Measurements from ENCODE around the gene FGD6. TPM values are rescaled to one million over a fixed set of nuclear protein-coding genes. Genes with fewer than 3 reads are reported as not detected.

FGD6 gene
- total RNA-seq, 1 experiment from 2014 or later: 18.2 TPM

- ATAC-seq: no peak
- no TSS peak for BruUV-seq (replicated peaks)
These were observed 85.5 kb downstream of the FGD6 start for GRCh38 chr12:95131589-95132340.

GRCh38 chr12:95130096-95130495 lies 87.2 kb downstream of the FGD6 start:
- H3K4me2 ChIP-seq (ENCODE audit: low read length): no peak overlapping the region
- H3K9me3 ChIP-seq (ENCODE audit: control insufficient read depth in 1 of 2, insufficient read depth in 1 of 2, low read depth in 1 of 2, low read length in 2 of 2): no peaks in the 10 kb centered on the region
- DNase-seq (ENCODE audit: low read depth, low spot score) (no peak), ATAC-seq (no peak)
- H3K79me2 ChIP-seq (ENCODE audit: insufficient read depth, low read length): no peaks in the 10 kb centered on the region
- ChIA-PET CTCF (no interaction called here), RAD21 (ENCODE audit: low non-redundant PET in 1 of 2, low total read pairs in 2 of 2, uncharacterized antibody in 2 of 2, unreplicated experiment in 2 of 2) (no interaction called here), POLR2A (no interaction called here)
- no peaks in the 10 kb centered on the region for H3K27me3 ChIP-seq (ENCODE audit: insufficient read depth, low read length)
- BruUV-seq (replicated peaks): no TSS peak
- H2AFZ ChIP-seq (ENCODE audit: low read depth, low read length, poor library complexity, severe bottlenecking): no peak overlapping the region
- intact Hi-C loops (cut with micrococcal nuclease): no loop called here
- peaks cover 0 to 5% of the 10 kb centered on the region in 2 experiments; a peak in 1 of 4 replicates for H3K36me3 ChIP-seq (ENCODE audit: control insufficient read depth in 1 of 2, insufficient read depth in 2 of 2, low read length in 2 of 2)
- no peak overlapping the region for H3K9ac ChIP-seq (ENCODE audit: low read length)
- no peaks in the 10 kb centered on the region for H4K20me1 ChIP-seq (ENCODE audit: insufficient read depth)
- no peaks in the 10 kb centered on the region for H3K4me1 ChIP-seq (ENCODE audit: control insufficient read depth in 1 of 2, insufficient read depth in 2 of 2, low read length in 2 of 2)
- H3K27ac ChIP-seq (ENCODE audit: low read depth, low read length): no peak overlapping the region
- no peaks in the 10 kb centered on the region for H3K9me2 ChIP-seq (ENCODE audit: insufficient read depth)
- no peak overlapping the region for H3K4me3 ChIP-seq (replicated peaks in 1 of 2; ENCODE audit: low read depth in 1 of 2, low read length in 2 of 2)
- TF ChIP-seq EZH2phosphoT487 (IDR thresholded peaks at IDR 0.05; ENCODE audit: borderline replicate concordance): no peak
- no peak for TF ChIP-seq ZNF274 (IDR thresholded peaks at IDR 0.05; ENCODE audit: low read depth, low read length)
- no peak for TF ChIP-seq POLR2A (IDR thresholded peaks at IDR 0.05; ENCODE audit: borderline replicate concordance, extremely low read depth, insufficient read depth, insufficient read length)
- TF ChIP-seq, protein P1, sequence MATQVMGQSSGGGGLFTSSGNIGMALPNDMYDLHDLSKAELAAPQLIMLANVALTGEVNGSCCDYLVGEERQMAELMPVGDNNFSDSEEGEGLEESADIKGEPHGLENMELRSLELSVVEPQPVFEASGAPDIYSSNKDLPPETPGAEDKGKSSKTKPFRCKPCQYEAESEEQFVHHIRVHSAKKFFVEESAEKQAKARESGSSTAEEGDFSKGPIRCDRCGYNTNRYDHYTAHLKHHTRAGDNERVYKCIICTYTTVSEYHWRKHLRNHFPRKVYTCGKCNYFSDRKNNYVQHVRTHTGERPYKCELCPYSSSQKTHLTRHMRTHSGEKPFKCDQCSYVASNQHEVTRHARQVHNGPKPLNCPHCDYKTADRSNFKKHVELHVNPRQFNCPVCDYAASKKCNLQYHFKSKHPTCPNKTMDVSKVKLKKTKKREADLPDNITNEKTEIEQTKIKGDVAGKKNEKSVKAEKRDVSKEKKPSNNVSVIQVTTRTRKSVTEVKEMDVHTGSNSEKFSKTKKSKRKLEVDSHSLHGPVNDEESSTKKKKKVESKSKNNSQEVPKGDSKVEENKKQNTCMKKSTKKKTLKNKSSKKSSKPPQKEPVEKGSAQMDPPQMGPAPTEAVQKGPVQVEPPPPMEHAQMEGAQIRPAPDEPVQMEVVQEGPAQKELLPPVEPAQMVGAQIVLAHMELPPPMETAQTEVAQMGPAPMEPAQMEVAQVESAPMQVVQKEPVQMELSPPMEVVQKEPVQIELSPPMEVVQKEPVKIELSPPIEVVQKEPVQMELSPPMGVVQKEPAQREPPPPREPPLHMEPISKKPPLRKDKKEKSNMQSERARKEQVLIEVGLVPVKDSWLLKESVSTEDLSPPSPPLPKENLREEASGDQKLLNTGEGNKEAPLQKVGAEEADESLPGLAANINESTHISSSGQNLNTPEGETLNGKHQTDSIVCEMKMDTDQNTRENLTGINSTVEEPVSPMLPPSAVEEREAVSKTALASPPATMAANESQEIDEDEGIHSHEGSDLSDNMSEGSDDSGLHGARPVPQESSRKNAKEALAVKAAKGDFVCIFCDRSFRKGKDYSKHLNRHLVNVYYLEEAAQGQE (IDR thresholded peaks at IDR 0.05; ENCODE audit: low read depth): no peak
- no peak for TF ChIP-seq SRF (IDR thresholded peaks at IDR 0.05; ENCODE audit: low read depth)
- TF ChIP-seq CBX3 (IDR thresholded peaks at IDR 0.05; ENCODE audit: low read depth): no peak
- TF ChIP-seq MAX (IDR thresholded peaks at IDR 0.05): no peak
- no peak for TF ChIP-seq FOSL1 (IDR thresholded peaks at IDR 0.05; ENCODE audit: low read depth)
- no peak for TF ChIP-seq YY1 (IDR thresholded peaks at IDR 0.05; ENCODE audit: extremely low read depth, insufficient replicate concordance, low read depth, low read length)
- no peak for TF ChIP-seq ZFX (IDR thresholded peaks at IDR 0.05)
- no peak for TF ChIP-seq JUND (IDR thresholded peaks at IDR 0.05)
- no peak for TF ChIP-seq CEBPB (IDR thresholded peaks at IDR 0.05; ENCODE audit: low read depth)
- TF ChIP-seq POLR2AphosphoS5 (IDR thresholded peaks at IDR 0.05; ENCODE audit: low read depth, low read length): no peak

More at GRCh38 chr12:95131589-95132340, 85.5 kb downstream of the FGD6 start:
- ChIA-PET CTCF (no interaction called here), RAD21 (ENCODE audit: low non-redundant PET in 1 of 2, low total read pairs in 2 of 2, uncharacterized antibody in 2 of 2, unreplicated experiment in 2 of 2) (no interaction called here), POLR2A (no interaction called here)
- no peak overlapping the region for H3K9ac ChIP-seq (ENCODE audit: low read length)
- no peak for TF ChIP-seq MAX (IDR thresholded peaks at IDR 0.05)
- TF ChIP-seq SRF (IDR thresholded peaks at IDR 0.05; ENCODE audit: low read depth): no peak
- TF ChIP-seq, protein P2, sequence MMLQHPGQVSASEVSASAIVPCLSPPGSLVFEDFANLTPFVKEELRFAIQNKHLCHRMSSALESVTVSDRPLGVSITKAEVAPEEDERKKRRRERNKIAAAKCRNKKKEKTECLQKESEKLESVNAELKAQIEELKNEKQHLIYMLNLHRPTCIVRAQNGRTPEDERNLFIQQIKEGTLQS (IDR thresholded peaks at IDR 0.05): no peak
- TF ChIP-seq SIN3A (IDR thresholded peaks at IDR 0.05; ENCODE audit: low read depth): no peak
- TF ChIP-seq POLR2A (IDR thresholded peaks at IDR 0.05; ENCODE audit: borderline replicate concordance, extremely low read depth, insufficient read depth, insufficient read length): no peak
- TF ChIP-seq FOSL1 (IDR thresholded peaks at IDR 0.05; ENCODE audit: low read depth): no peak
- TF ChIP-seq TCF7L2 (IDR thresholded peaks at IDR 0.05; ENCODE audit: borderline replicate concordance, extremely low read depth, insufficient read depth, insufficient read length): no peak
- peaks cover 0 to 5% of the 10 kb centered on the region in 2 experiments; a peak in 1 of 4 replicates for H3K36me3 ChIP-seq (ENCODE audit: control insufficient read depth in 1 of 2, insufficient read depth in 2 of 2, low read length in 2 of 2)
- H3K79me2 ChIP-seq (ENCODE audit: insufficient read depth, low read length): no peaks in the 10 kb centered on the region
- H3K27ac ChIP-seq (ENCODE audit: low read depth, low read length): no peak overlapping the region
- H4K20me1 ChIP-seq (ENCODE audit: insufficient read depth): no peaks in the 10 kb centered on the region
- no peak for DNase-seq (ENCODE audit: low read depth, low spot score)
- intact Hi-C loops (cut with micrococcal nuclease): no loop called here
- H3K27me3 ChIP-seq (ENCODE audit: insufficient read depth, low read length): no peaks in the 10 kb centered on the region
- H3K4me1 ChIP-seq (ENCODE audit: control insufficient read depth in 1 of 2, insufficient read depth in 2 of 2, low read length in 2 of 2): no peaks in the 10 kb centered on the region
- no peak overlapping the region for H3K4me2 ChIP-seq (ENCODE audit: low read length)
- no peaks in the 10 kb centered on the region for H3K9me3 ChIP-seq (ENCODE audit: control insufficient read depth in 1 of 2, insufficient read depth in 1 of 2, low read depth in 1 of 2, low read length in 2 of 2)
- H3K9me2 ChIP-seq (ENCODE audit: insufficient read depth): no peaks in the 10 kb centered on the region
- H3K4me3 ChIP-seq (replicated peaks in 1 of 2; ENCODE audit: low read depth in 1 of 2, low read length in 2 of 2): no peak overlapping the region
- no peak overlapping the region for H2AFZ ChIP-seq (ENCODE audit: low read depth, low read length, poor library complexity, severe bottlenecking)
